Measurements from ENCODE around the gene LRG1.
A peak's percentile ranks its signal among the peaks of the same experiment; 100 is the strongest.

LRG1 gene

DNA sequence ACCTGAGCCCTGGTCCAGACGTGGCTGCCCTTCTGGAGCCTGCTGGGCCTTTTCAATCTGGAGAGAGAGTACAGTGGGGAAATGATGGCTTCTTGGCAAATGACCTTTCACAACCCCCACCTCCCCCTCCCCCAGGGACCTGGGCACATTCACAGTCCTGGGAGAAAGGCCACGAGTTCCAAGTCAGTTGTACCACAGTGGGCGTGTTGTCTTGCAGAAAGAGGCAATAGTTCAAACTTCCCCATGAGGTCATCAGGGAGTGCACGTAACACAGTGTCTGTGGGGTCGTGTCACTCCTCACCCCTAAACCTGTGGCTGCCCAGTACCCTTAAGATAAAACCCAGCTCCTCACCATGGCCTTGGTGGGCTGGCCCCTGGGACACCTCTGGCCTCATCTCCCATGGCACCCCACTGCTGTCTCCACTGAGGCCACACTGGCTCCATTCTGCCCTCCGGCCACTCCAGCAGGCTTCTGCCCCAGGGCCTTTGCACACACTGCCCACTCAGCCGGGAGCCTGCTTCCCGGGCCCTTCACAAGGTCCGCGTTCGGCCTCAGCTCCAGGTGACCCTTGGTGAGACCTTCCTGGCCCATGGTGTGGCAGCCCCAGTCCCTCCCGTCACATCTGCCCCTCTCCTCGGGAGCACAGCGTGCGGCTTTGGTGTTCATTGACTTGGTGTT, 34.8 kb downstream of the LRG1 start:
- Histone ChIP-seq H3K4me3 (ENCODE audit: insufficient read depth in 1 of 2, low read depth in 1 of 2, low read length in 2 of 2) (no peak overlapping the region), H2BK5ac (ENCODE audit: low read depth, low read length, poor library complexity, severe bottlenecking) (no peak overlapping the region), H2AK5ac (ENCODE audit: low read length, severe bottlenecking) (no peak overlapping the region), H3K79me1 (replicated peaks; ENCODE audit: low read length, poor library complexity, severe bottlenecking) (peaks cover 4% of the 10 kb centered on the region), H2BK12ac (ENCODE audit: low read length in 2 of 2) (peak overlapping the region in 1 of 2 experiments; percentile 22), H3K4me2 (ENCODE audit: low read length, poor library complexity, severe bottlenecking) (no peak overlapping the region), H3K36me3 (ENCODE audit: control insufficient read depth in 1 of 2, insufficient read depth in 2 of 2, low read depth in 1 of 2, low read length in 2 of 2) (peaks cover 42 to 84% of the 10 kb centered on the region in 2 experiments), H3K4me1 (ENCODE audit: control insufficient read depth, insufficient read depth, low read depth, low read length) (peaks cover 10% of the 10 kb centered on the region), H3K4ac (ENCODE audit: low read depth in 1 of 2, low read length in 2 of 2) (no peak overlapping the region), H2AFZ (ENCODE audit: low read depth, low read length) (no peak overlapping the region), H4K8ac (ENCODE audit: low read length) (no peak overlapping the region), H3K18ac (ENCODE audit: low read depth in 1 of 2, low read length in 2 of 2) (no peak overlapping the region), H3K14ac (ENCODE audit: low read length in 2 of 2) (no peak overlapping the region), H3K27ac (ENCODE audit: low read length, poor library complexity, severe bottlenecking) (no peak overlapping the region), H3K27me3 (ENCODE audit: control insufficient read depth in 1 of 2, insufficient read depth in 1 of 2, low read length in 2 of 2) (no peaks in the 10 kb centered on the region), H3K9me3 (ENCODE audit: control insufficient read depth, low read length) (no peaks in the 10 kb centered on the region), H3K23ac (ENCODE audit: low read length in 2 of 2) (no peak overlapping the region), H3K9ac (ENCODE audit: low read length) (no peak overlapping the region), H2BK120ac (ENCODE audit: low read depth, low read length) (no peak overlapping the region), H4K91ac (ENCODE audit: low read length) (peak overlapping the region; percentile 35), H2BK15ac (ENCODE audit: low read depth, poor library complexity, severe bottlenecking) (no peak overlapping the region)
- no peak for DNase-seq
- WGBS, result 81% methylated on average over 14 of the region's 15 CpGs

DNA sequence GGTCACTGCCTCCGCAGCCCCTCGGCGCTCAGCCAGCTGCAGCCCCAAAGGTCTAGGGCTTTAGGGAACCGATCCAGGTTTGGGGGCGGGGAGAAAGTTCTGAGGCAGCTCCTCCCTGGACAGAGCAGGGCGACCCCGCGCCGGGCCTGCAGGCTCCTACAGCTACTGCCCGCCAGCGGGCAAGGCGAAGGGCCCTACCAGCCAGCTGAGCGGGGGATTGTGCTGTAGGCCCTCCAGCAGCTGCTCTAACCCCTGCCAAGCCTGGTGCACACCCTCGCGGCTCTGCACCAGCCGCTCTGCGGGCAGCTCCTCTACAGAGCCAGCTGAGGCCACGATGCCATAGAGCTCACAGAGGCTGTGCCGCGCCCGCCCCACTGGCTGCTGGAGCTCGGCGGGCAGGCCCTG, 35.5 kb downstream of the LRG1 start:
- 94% methylated on average over 23 of the region's 23 CpGs for whole genome bisulfite sequencing
- Histone ChIP-seq H3K4me3 (ENCODE audit: insufficient read depth in 1 of 2, low read depth in 1 of 2, low read length in 2 of 2) (no peak overlapping the region), H3K4ac (ENCODE audit: low read depth in 1 of 2, low read length in 2 of 2) (no peak overlapping the region), H2BK12ac (ENCODE audit: low read length in 2 of 2) (no peak overlapping the region), H3K27me3 (ENCODE audit: control insufficient read depth in 1 of 2, insufficient read depth in 1 of 2, low read length in 2 of 2) (no peaks in the 10 kb centered on the region), H2BK120ac (ENCODE audit: low read depth, low read length) (no peak overlapping the region), H4K8ac (ENCODE audit: low read length) (no peak overlapping the region), H2AFZ (ENCODE audit: low read depth, low read length) (no peak overlapping the region), H3K4me1 (ENCODE audit: control insufficient read depth, insufficient read depth, low read depth, low read length) (peaks cover 10% of the 10 kb centered on the region), H3K4me2 (ENCODE audit: low read length, poor library complexity, severe bottlenecking) (no peak overlapping the region), H3K79me1 (replicated peaks; ENCODE audit: low read length, poor library complexity, severe bottlenecking) (peaks cover 6% of the 10 kb centered on the region), H4K91ac (ENCODE audit: low read length) (no peak overlapping the region), H3K36me3 (ENCODE audit: control insufficient read depth in 1 of 2, insufficient read depth in 2 of 2, low read depth in 1 of 2, low read length in 2 of 2) (peaks cover 45 to 91% of the 10 kb centered on the region in 2 experiments), H2AK5ac (ENCODE audit: low read length, severe bottlenecking) (no peak overlapping the region), H2BK5ac (ENCODE audit: low read depth, low read length, poor library complexity, severe bottlenecking) (no peak overlapping the region), H3K9me3 (ENCODE audit: control insufficient read depth, low read length) (no peaks in the 10 kb centered on the region), H3K14ac (ENCODE audit: low read length in 2 of 2) (no peak overlapping the region), H3K9ac (ENCODE audit: low read length) (no peak overlapping the region), H3K18ac (ENCODE audit: low read depth in 1 of 2, low read length in 2 of 2) (no peak overlapping the region), H3K23ac (ENCODE audit: low read length in 2 of 2) (no peak overlapping the region), H2BK15ac (ENCODE audit: low read depth, poor library complexity, severe bottlenecking) (no peak overlapping the region), H3K27ac (ENCODE audit: low read length, poor library complexity, severe bottlenecking) (no peak overlapping the region)
- DNase-seq, result no peak

DNA sequence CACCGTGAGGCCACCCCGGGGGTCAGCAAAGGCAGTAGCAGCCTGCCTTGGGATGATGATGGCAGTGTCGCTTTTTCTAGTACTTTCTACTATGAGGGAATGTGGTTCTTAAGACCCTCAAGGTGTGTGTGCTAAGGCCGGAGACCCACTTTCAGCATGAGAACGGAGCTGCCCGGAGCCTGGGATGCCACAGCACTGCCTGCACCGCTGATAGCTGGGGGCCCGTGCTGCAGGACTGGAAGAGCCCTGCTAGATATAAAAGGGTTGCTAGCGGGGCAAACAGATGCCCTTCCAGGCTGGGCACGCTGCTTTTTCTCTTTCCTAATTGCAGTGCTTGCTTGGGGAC, 36.0 kb downstream of the LRG1 start:
- no peak overlapping the region for H3K9ac ChIP-seq (ENCODE audit: low read length)
- H2BK15ac ChIP-seq (ENCODE audit: low read depth, poor library complexity, severe bottlenecking), result no peak overlapping the region
- no peak overlapping the region for H3K4me2 ChIP-seq (ENCODE audit: low read length, poor library complexity, severe bottlenecking)
- no peak overlapping the region for H4K91ac ChIP-seq (ENCODE audit: low read length)
- 92% methylated on average over 10 of the region's 10 CpGs for WGBS
- H4K8ac ChIP-seq (ENCODE audit: low read length), result no peak overlapping the region
- no peak overlapping the region for H3K23ac ChIP-seq (ENCODE audit: low read length in 2 of 2)
- H2BK120ac ChIP-seq (ENCODE audit: low read depth, low read length), result no peak overlapping the region
- H2BK12ac ChIP-seq (ENCODE audit: low read length in 2 of 2), result no peak overlapping the region
- peaks cover 10% of the 10 kb centered on the region for H3K4me1 ChIP-seq (ENCODE audit: control insufficient read depth, insufficient read depth, low read depth, low read length)
- H3K4me3 ChIP-seq (ENCODE audit: insufficient read depth in 1 of 2, low read depth in 1 of 2, low read length in 2 of 2), result no peak overlapping the region
- H3K27ac ChIP-seq (ENCODE audit: low read length, poor library complexity, severe bottlenecking), result no peak overlapping the region
- no peak overlapping the region for H2AFZ ChIP-seq (ENCODE audit: low read depth, low read length)
- no peaks in the 10 kb centered on the region for H3K9me3 ChIP-seq (ENCODE audit: control insufficient read depth, low read length)
- H3K4ac ChIP-seq (ENCODE audit: low read depth in 1 of 2, low read length in 2 of 2), result no peak overlapping the region
- H3K14ac ChIP-seq (ENCODE audit: low read length in 2 of 2), result no peak overlapping the region
- H2BK5ac ChIP-seq (ENCODE audit: low read depth, low read length, poor library complexity, severe bottlenecking), result no peak overlapping the region
- peaks cover 6% of the 10 kb centered on the region for H3K79me1 ChIP-seq (replicated peaks; ENCODE audit: low read length, poor library complexity, severe bottlenecking)
- no peaks in the 10 kb centered on the region for H3K27me3 ChIP-seq (ENCODE audit: control insufficient read depth in 1 of 2, insufficient read depth in 1 of 2, low read length in 2 of 2)
- no peak overlapping the region for H2AK5ac ChIP-seq (ENCODE audit: low read length, severe bottlenecking)
- DNase-seq, result no peak
- H3K36me3 ChIP-seq (ENCODE audit: control insufficient read depth in 1 of 2, insufficient read depth in 2 of 2, low read depth in 1 of 2, low read length in 2 of 2), result peaks cover 46 to 96% of the 10 kb centered on the region in 2 experiments
- H3K18ac ChIP-seq (ENCODE audit: low read depth in 1 of 2, low read length in 2 of 2), result no peak overlapping the region

GRCh38 chr19:4503132-4503824, 36.6 kb downstream of the LRG1 start:
- no peak for DNase-seq
- no peak overlapping the region for H2BK120ac ChIP-seq (ENCODE audit: low read depth, low read length)
- no peaks in the 10 kb centered on the region for H3K9me3 ChIP-seq (ENCODE audit: control insufficient read depth, low read length)
- no peak overlapping the region for H2AK5ac ChIP-seq (ENCODE audit: low read length, severe bottlenecking)
- H3K27ac ChIP-seq (ENCODE audit: low read length, poor library complexity, severe bottlenecking), result no peak overlapping the region
- peaks cover 52 to 97% of the 10 kb centered on the region in 2 experiments for H3K36me3 ChIP-seq (ENCODE audit: control insufficient read depth in 1 of 2, insufficient read depth in 2 of 2, low read depth in 1 of 2, low read length in 2 of 2)
- H3K79me1 ChIP-seq (replicated peaks; ENCODE audit: low read length, poor library complexity, severe bottlenecking), result peaks cover 11% of the 10 kb centered on the region
- no peak overlapping the region for H2BK15ac ChIP-seq (ENCODE audit: low read depth, poor library complexity, severe bottlenecking)
- H3K4ac ChIP-seq (ENCODE audit: low read depth in 1 of 2, low read length in 2 of 2), result no peak overlapping the region
- no peak overlapping the region for H4K8ac ChIP-seq (ENCODE audit: low read length)
- H2BK12ac ChIP-seq (ENCODE audit: low read length in 2 of 2), result no peak overlapping the region
- H3K18ac ChIP-seq (ENCODE audit: low read depth in 1 of 2, low read length in 2 of 2), result no peak overlapping the region
- no peak overlapping the region for H4K91ac ChIP-seq (ENCODE audit: low read length)
- no peak overlapping the region for H2AFZ ChIP-seq (ENCODE audit: low read depth, low read length)
- 93% methylated on average over 23 of the region's 25 CpGs for WGBS
- H3K4me2 ChIP-seq (ENCODE audit: low read length, poor library complexity, severe bottlenecking), result no peak overlapping the region
- no peak overlapping the region for H2BK5ac ChIP-seq (ENCODE audit: low read depth, low read length, poor library complexity, severe bottlenecking)
- H3K23ac ChIP-seq (ENCODE audit: low read length in 2 of 2), result no peak overlapping the region
- H3K27me3 ChIP-seq (ENCODE audit: control insufficient read depth in 1 of 2, insufficient read depth in 1 of 2, low read length in 2 of 2), result no peaks in the 10 kb centered on the region
- H3K9ac ChIP-seq (ENCODE audit: low read length), result no peak overlapping the region
- H3K4me3 ChIP-seq (ENCODE audit: insufficient read depth in 1 of 2, low read depth in 1 of 2, low read length in 2 of 2), result no peak overlapping the region
- H3K14ac ChIP-seq (ENCODE audit: low read length in 2 of 2), result no peak overlapping the region
- peaks cover 10% of the 10 kb centered on the region for H3K4me1 ChIP-seq (ENCODE audit: control insufficient read depth, insufficient read depth, low read depth, low read length)

Data from mesenchymal stem cell (in vitro differentiated cells and primary cell).